Measurements from ENCODE around the gene MEX3D.
"Not testable (repeated sequence)": the region's sequence is repeated elsewhere in the genome, so short reads cannot be mapped to it uniquely, and the experiment has no call there.

The MEX3D gene

GRCh38 chr19:1533510-1534150 is 34.5 kb downstream of the MEX3D start:
- no peak for DNase-seq

GRCh38 chr19:1532003-1532402 is 36.1 kb downstream of the MEX3D start:
- no peak for DNase-seq

DNA sequence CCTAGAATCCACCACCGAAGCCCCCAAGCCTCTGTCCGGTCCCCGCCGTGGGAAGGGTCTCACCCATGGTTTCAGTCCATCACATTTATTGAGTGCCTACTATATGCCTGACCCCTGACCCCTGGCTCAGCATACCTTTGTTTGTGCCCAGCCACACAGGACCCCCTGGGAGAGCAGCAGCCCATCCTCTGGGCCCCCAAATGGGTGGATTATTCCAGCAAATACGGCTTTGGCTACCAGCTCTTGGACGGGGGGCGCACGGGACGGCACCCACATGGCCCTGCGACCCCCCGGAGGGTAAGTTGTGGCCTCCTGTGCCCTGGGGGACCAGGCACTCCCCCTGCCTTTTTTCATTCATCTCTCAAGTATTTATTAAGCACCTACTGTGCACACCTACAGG is 36.5 kb downstream of the MEX3D start:
- DNase-seq: no peak

DNA sequence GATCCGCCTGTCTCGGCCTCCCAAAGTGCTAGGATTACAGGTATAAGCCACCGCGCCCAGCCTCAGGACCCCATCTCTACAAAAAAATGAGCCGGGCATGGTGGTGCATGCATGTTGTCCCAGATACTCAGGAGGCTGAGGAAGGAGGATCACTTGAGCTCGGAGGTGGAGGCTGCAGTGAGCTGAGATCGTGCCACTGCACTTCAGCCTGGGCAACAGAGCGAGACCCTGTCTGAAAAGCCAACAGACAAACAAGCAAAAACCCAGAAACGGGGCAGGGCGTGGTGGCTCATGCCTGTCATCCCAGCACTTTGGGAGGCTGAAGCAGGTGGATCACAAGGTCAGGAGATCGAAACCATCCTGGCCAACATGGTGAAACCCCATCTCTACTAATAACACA is 37.3 kb downstream of the MEX3D start:
- not testable (repeated sequence) for DNase-seq

DNA sequence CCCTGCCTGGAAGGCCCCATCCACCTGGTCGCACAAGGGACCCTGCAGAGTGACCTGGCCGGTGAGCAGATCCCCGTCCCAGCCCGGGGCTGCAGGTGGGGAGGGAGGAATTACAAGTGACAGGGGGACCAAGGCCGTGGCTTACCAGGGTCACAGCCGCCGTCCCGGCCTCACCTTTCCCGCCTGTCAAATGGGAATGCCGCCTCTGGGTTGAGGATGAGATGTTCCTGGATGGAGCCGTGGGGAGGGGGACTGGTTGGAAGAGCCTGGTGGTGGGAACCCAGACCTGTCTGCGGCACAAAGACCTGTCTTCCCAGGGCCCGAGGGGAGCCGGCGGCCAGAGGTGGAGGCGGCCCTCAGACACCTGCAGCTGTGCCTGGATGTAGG is 38.7 kb downstream of the MEX3D start:
- no peak for DNase-seq

DNA sequence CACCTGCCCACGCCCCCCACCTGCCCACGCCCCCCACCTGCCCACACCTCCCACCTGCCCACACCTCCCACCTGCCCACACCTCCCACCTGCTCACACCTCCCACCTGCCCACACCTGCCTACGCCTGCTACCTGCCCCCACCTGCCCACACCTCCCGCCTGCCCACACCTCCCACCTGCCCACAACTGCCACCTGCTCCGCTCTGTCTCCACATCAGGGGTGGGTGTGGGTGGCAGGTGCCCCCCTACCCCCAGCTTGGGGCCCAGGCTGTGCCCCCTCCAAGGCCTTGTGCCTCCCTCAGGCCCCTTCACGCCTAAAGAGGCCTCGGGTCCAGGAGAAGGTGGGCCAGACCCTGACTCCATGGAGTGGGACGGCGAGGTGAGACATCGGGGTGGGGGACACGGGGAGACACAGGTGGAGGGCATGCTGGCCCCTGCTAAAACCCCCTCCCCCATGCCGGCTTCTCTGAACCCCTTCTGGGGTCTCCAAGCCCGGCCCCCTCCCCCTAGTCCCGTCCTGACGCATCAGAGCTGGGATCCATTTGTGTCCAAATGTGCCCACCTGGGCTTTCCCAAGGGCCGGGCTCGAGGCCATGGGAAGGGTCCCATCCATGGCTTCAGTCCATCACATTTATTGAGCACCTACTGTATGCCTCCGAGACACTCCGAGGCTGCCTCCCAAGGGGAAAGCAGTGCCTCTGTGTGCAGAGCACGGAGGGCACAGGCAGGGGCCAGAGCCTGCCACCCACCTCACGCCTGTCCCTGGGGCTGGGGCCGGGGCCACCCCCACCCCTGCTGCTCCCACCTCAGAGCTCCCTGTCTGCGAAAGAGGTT is 39.3 kb downstream of the MEX3D start:
- DNase-seq: no peak

- DNase-seq: no peak
These were observed 40.3 kb downstream of the MEX3D start for GRCh38 chr19:1527650-1528309.

DNA sequence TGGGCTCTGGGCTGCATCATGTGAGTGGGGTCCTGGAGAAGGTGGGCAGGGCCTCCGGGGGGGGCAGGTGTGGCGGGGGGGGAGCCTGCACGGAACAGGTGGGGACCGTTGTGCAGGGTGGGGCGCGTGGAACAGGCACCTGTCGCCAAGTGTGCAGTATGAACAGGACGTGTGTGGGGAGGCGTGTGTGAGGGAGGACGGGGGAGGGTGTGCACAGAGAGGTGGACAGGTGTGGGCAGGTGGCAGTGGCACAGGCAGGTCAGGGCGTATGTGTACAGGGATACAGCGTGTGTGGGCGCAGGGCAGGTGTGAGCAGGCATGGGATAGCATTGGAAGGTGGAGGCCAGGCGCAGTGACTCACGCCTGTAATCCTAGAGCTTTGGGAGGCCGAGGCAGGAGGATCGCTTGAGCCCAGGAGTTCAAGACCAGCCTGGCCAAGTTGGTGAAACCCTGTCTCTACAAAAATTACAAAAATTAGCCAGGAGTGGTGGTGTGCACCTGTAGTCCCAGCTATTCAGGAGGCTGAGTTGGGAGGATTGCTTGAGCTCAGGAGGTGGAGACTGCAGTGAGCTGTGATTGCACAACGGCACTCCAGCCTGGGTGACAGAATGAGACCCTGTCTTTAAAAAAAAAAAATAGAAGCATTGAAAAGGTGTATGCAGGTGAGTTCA is 41.0 kb downstream of the MEX3D start:
- no peak for DNase-seq

DNA sequence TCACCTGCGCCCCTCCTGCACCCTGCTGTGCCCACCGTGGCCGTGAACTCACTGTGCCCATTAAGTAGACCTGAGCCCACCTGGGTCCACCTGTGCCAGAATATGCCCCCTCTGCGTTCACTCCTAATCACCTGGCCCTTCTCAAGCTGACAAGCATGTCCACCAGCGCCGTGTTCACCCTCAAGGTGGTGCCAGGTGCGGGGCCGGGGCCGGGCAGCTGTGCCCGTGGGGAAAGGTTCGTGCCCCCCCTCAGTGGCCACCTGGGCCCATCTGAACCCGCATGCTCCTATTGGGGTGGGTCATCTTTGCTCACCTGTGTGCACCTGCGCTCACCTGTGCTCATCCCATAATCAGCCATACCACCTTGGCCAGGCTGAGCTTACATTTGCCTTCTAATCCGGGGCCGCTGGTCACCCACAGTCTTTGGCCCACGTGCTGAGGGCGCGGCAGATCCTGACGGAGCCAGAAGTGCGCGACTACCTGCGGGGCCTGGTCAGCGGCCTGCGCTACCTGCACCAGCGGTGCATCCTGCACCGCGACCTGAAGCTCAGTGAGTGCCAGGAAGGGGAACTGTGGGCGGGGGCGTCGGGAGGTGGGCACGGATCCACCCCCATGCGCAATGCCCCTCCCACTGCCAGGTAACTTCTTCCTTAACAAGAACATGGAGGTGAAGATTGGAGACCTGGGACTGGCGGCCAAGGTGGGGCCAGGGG is 41.9 kb downstream of the MEX3D start:
- no peak for DNase-seq

- no peak for DNase-seq
These were observed 42.8 kb downstream of the MEX3D start for GRCh38 chr19:1525343-1525742.

DNA sequence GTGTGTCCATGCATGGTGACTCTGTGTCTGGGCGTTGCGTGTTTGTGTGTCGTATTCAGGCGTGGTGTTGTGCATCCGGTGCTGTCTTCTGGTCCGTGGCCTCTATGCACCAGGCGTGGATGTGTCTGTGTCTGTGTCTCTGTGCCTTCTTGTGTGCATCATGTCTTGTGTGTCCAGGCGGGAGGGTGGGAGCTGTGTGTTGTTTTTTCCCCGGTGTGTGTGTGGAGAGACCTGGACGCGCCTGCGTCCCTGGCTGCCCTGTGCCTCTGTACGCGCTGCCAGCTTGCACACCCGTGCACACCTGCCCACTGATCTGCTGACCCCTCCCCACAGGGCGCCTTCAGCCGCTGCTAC is 43.2 kb downstream of the MEX3D start:
- no peak for DNase-seq

DNA sequence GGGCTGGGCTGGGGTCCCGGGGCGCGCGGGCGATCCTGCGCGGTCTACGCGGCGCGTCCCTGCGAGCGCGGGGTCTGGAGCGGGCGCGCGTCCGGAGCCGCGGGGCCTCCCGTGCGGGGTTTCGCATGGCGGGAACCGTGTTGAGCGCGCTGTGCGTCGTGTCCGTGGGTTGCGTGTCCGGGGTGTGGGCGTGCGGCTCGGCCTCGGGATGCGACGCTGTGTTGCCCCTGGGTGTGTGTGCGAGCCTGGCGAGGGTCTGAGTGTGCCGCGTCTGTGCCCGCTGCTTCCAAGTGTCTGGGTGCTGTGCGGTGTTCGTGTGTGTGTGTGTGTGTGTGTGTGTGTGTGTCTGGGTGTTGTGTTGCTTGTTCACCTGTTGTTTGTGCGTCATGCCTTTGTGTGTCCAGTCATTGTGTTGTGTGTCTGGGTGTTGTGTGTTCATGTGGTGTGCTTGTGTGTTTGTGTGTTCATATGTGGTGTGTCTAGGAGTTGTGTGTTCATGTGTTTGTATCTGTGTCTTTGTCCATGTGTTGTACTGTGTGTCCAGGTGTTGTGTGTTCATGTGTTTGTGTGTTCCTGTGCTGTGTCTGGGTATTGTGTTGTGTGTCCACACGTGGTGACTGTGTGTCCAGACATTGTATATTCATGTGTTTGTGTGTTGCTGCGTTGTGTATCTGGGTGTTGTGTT is 43.7 kb downstream of the MEX3D start:
- no peak for DNase-seq

DNA sequence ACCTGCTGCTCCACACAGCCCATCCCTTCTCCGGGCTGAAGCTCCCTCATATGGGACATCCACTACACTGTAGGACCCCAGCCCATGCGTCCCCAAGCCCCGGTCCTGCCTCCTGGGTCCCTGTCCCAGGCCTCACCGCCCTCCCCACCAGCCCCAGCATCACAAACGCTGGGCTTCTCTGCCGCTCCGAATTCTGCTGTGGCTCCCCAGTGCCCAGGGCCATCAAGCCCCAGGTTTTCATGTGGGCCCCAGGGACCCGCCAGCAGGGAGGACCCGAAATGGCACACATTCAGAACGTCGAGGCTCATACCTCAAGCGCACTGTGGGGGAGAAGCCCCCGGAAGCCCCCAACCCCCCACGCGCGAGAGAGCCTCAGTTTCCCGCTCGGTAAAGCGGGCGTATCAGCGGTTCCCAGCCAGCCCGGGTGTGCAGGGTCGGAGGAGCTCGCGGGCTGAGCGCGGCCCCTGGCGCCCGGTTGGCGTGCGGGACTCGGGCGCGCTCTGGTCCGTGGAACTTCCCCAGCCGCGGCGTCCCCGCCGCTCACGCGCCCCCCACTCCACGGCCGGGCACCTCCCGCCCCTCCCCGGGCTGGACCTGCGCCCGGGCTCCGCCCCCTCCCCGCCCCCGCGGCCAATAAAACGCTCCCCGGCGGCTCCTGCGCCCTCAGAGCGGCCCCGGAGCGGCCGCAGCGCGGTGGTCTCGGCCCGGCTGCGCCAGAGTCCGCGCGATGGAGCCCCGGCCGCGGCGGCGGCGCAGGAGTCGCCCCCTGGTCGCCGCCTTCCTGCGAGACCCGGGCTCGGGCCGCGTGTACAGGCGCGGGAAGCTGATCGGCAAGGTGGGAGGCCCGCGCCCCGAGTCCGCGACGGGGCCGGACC is 44.5 kb downstream of the MEX3D start, which contains the start of gene PLK5:
PLK5 (plus strand) TSS at position 666 of the 875 bp plus-strand sequence. CDS start 2,920 bp downstream, outside the sequence.
- no peak for DNase-seq

DNA sequence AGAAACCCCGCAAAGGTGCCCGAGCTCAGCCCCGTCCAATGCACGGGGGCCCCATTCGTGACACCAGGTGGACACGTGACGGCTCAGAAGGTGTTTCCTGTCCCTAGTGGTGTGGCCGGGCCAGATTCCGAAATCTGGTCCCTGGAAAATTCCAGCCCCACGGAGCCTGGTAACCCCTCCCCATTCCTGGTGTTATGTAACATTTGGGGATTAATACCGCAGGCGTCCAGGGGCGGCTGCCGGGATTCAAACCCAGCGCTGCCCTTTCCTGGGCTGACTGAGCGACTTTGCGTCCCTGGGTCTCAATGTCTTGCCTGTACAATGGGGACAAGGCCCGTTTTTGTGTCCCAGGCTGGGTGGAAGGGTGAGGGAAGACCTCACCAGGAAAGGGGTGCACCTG is 45.3 kb downstream of the MEX3D start:
- DNase-seq: no peak

- no peak for DNase-seq
These were observed 46.1 kb downstream of the MEX3D start for GRCh38 chr19:1522061-1522460.

- no peak for DNase-seq
These were observed 46.5 kb downstream of the MEX3D start for GRCh38 chr19:1521636-1522035.

GRCh38 chr19:1520203-1520780 is 47.8 kb downstream of the MEX3D start:
- DNase-seq: no peak

GRCh38 chr19:1519802-1520201 is 48.3 kb downstream of the MEX3D start:
- not testable (repeated sequence) for DNase-seq

GRCh38 chr19:1518471-1518870 is 49.7 kb downstream of the MEX3D start:
- DNase-seq: no peak

DNA sequence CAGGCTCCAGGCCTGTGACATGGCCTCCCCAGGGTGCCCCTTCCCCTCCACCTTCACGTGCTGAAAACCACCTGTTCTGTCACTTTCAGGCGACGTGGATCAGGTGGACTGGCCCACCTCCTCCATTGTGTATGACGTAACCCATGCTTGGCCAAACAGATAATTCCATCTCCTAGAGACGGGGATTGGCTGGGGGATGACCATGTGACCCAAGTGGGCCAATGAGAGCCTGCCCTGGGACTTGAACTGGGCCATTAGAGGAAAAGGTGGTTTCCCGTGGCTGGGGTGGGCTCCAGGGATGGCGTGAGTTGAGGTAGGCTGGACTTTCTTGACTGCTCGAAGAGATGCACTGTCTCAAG is 51.8 kb downstream of the MEX3D start:
- DNase-seq: no peak
